Sigmoid colon (tissue), 7 donors: ENCODE data around the gene PCBP3. TPM values are rescaled to one million over a fixed set of nuclear protein-coding genes. Genes with fewer than 3 reads are reported as not detected.

ENCODE experiments used
- DNase-seq: peaks from one replicate; pipeline ENCODE4 v3.0.0-alpha.2; 2019
- H3K27ac ChIP-seq, 4 donors: fragments of 200-600 bp; sonication (generic); one replicate each; pipeline ENCODE4 v1.5.1; 2016 to 2019; ENCODE audit warnings: mild to moderate bottlenecking in 1 of 4
- H3K27me3 ChIP-seq, 3 donors: fragments of 200-600 bp; sonication (generic); one replicate each; pipeline ENCODE4 v1.5.1; 2019; ENCODE audit warnings: mild to moderate bottlenecking in 1 of 3
- H3K36me3 ChIP-seq, 4 donors: fragments of 200-600 bp; sonication (generic); one replicate each; pipeline ENCODE4 v1.5.1; 2016 to 2019
- H3K4me1 ChIP-seq, 4 donors: fragments of 200-600 bp; sonication (generic); one replicate each; pipeline ENCODE4 v1.5.1; 2017 to 2019
- H3K4me3 ChIP-seq, 4 donors: fragments of 200-600 bp; sonication (generic); one replicate each; pipeline ENCODE4 v1.5.1; 2017 to 2019; ENCODE audit warnings: mild to moderate bottlenecking in 2 of 4, moderate library complexity in 1 of 4
- H3K9me3 ChIP-seq, 4 donors: fragments of 200-600 bp in 3 of 4; sonication (generic) in 3 of 4; one replicate each; pipeline versions ENCODE4 v1.5.1 to v1.6.1; 2013 to 2019
- EP300 ChIP-seq, 4 donors: sonication (generic); formaldehyde crosslinking; IDR thresholded peaks; one replicate each; pipeline ENCODE4 v1.6.1; 2017; ENCODE audit warnings: antibody characterized with exemption in 4 of 4
- POLR2A ChIP-seq, 2 donors: fragments of 450-650 bp; IDR thresholded peaks; one replicate each; pipeline ENCODE4 v1.6.1; 2016; ENCODE audit warnings: antibody characterized with exemption in 2 of 2, mild to moderate bottlenecking in 2 of 2, moderate library complexity in 2 of 2
- POLR2AphosphoS5 ChIP-seq, 4 donors: sonication (generic); formaldehyde crosslinking; IDR thresholded peaks; one replicate each; pipeline ENCODE4 v1.6.1; 2017; ENCODE audit warnings: antibody characterized with exemption in 4 of 4
- WGBS, 2 donors: extraction: QIAGEN DNeasy Blood & Tissue Kit; methylation state at CpG; one replicate each; pipeline ENCODE4 v1.1.7; 2013; 5-methylcytosine and 5-hydroxymethylcytosine counted together
- intact Hi-C: fragments of 100-400 bp; cut with DNase I; formaldehyde crosslinking; loops from one replicate; pipeline ENCODE4 v1.15.1; 2023
- polyA plus RNA-seq, 3 donors: library from polyadenylated mRNA; stranded (reverse); fragments of 200-250 nt; gene quantifications; one replicate each; pipeline ENCODE4 v1.2.3, GENCODE V29; 2013
- total RNA-seq, 4 donors: library from RNA; depleted of rRNA; stranded (reverse); fragments of >200 nt; gene quantifications; one replicate each; pipeline ENCODE4 v1.1.0, GENCODE V29; 2016
- TF ChIP-seq, protein P1 (sequence below), 4 experiments: fragments of 450-650 bp in 3 of 4; fragments of 200-600 bp in 1 of 4; IDR thresholded peaks; one replicate each; pipeline ENCODE4 v1.5.1; 2016 to 2019; ENCODE audit warnings: antibody characterized with exemption in 4 of 4, mild to moderate bottlenecking in 3 of 4, moderate library complexity in 2 of 4
- donor health status: healthy with polysubstance abuse.
- donor health status: Bipolar disorder and iron deficiency.
- donor health status: healthy.

The PCBP3 gene
- total and polyA plus RNA-seq, 7 donors = 1.2 to 21.3 (median 8.2) TPM

- Histone ChIP-seq H3K27ac (no peak overlapping the region), H3K4me1 (peaks cover 0 to 14% (median 3%) of the 10 kb centered on the region in 4 donors), H3K36me3 (no peaks in the 10 kb centered on the region), H3K4me3 (no peak overlapping the region), H3K9me3 (no peaks in the 10 kb centered on the region), H3K27me3 (no peaks in the 10 kb centered on the region)
- TF ChIP-seq EP300 (IDR thresholded peaks at IDR 0.05) = no peak
- TF ChIP-seq POLR2AphosphoS5 (IDR thresholded peaks at IDR 0.05) = no peak
- TF ChIP-seq, protein P1, sequence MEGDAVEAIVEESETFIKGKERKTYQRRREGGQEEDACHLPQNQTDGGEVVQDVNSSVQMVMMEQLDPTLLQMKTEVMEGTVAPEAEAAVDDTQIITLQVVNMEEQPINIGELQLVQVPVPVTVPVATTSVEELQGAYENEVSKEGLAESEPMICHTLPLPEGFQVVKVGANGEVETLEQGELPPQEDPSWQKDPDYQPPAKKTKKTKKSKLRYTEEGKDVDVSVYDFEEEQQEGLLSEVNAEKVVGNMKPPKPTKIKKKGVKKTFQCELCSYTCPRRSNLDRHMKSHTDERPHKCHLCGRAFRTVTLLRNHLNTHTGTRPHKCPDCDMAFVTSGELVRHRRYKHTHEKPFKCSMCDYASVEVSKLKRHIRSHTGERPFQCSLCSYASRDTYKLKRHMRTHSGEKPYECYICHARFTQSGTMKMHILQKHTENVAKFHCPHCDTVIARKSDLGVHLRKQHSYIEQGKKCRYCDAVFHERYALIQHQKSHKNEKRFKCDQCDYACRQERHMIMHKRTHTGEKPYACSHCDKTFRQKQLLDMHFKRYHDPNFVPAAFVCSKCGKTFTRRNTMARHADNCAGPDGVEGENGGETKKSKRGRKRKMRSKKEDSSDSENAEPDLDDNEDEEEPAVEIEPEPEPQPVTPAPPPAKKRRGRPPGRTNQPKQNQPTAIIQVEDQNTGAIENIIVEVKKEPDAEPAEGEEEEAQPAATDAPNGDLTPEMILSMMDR (IDR thresholded peaks at IDR 0.05) = no peak
- TF ChIP-seq POLR2A (IDR thresholded peaks at IDR 0.05) = no peak
- intact Hi-C loops = no loop called here
- whole genome bisulfite sequencing, 2 donors = 83 to 93% methylated on average over 19 of the region's 19 CpGs
- DNase-seq = no peak
Measured at GRCh38 chr21:45906196-45906805, 262.8 kb downstream of the PCBP3 start.

DNA sequence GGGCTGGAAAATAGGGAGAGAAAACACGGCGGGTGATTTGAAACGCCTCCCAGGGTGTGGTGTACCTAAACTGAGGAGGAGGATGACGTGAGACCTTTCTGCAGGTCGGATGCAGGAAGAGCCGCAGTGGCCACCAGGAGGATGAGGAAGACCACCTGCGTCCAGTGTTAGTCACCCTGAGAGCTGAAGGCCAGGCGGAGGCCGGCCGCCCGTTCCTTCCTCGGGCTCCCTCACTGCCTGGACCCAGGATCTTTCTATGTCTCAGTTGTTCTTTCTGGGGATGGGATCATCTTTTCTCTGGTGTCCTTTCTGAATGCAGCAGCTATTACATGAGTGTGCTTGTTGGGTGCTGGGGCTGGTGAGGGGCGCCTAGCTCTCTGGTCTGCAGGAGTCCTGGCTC, 263.3 kb downstream of the PCBP3 start:
- intact Hi-C loops = no loop called here
- H3K27ac ChIP-seq = no peak overlapping the region
- H3K36me3 ChIP-seq = no peaks in the 10 kb centered on the region
- H3K27me3 ChIP-seq = no peaks in the 10 kb centered on the region
- H3K9me3 ChIP-seq = no peaks in the 10 kb centered on the region
- H3K4me3 ChIP-seq = no peak overlapping the region
- H3K4me1 ChIP-seq = peaks cover 0 to 14% (median 3%) of the 10 kb centered on the region in 4 donors
- no peak for TF ChIP-seq POLR2A (IDR thresholded peaks at IDR 0.05)
- no peak for DNase-seq
- WGBS, 2 donors = 93% methylated on average over 13 of the region's 13 CpGs

DNA sequence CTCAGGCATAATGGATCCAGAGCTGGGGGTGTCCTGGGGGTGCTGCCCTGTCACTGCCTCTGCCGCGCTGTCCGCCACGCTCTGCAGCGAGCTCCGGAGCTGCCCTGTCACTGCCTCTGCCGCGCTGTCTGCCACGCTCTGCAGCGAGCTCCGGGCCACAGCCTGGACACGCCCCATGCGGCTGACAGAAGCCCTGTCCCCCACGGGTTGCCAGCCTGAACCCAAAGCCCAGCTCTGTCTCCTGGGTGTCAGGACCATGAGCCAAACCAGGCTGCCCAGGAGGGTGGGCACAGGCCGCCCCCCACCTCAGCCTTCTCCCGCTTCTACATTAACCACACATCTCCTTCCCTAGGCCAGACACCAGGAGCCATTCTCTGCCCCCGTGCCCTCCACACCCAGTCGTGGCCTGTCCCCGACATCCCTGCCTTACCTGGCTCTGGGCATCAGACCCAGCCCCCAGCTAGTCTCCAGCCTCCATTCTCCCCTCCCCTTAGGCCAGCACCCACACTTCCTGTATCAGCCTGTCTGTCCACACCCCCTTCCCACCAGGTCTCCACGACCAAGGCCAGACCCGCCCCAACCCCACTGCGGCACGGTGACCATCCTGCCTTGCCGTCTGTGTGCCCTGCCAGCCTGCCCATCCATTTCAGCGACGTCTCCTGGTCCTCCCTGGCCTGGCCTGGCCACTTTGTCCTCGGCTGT, 265.2 kb downstream of the PCBP3 start:
- Histone ChIP-seq H3K4me1 (peaks cover 0 to 14% (median 3%) of the 10 kb centered on the region in 4 donors), H3K27me3 (no peaks in the 10 kb centered on the region)
- intact Hi-C loops = no loop called here

DNA sequence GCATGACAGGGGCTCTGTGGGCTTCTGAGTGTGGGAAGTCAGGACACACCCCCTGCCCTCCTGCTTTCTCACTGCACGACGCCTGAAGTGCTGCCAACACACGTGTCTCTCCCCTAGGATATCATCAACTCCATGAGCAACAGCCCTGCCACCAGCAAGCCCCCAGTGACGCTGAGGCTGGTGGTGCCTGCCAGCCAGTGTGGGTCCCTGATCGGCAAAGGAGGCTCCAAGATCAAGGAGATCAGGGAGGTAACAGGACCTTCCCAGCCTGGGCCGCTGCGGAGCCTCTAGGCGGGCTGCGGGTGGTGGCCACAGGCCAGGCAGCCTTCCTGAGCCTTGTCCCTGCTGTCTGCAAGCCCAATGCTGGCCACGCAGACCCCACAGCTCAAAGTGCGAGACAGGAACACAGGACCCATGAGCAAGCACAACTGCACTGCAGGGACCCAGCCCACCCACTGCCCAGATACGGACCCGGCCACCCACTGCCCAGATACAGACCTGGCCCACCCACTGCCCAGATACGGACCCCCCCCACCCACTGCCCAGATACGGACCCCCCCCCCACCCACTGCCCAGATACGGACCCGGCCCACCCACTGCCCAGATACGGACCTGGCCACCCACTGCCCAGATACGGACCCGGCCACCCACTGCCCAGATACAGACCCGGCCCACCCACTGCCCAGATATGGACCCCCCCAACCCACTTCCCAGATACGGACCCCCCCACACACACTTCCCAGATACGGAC, 265.9 kb downstream of the PCBP3 start:
- peaks cover 0 to 14% (median 3%) of the 10 kb centered on the region in 4 donors for H3K4me1 ChIP-seq
- H3K27me3 ChIP-seq = no peaks in the 10 kb centered on the region
- intact Hi-C loops = no loop called here

More for the DNA sequence above, 265.2 kb downstream of the PCBP3 start:
- Histone ChIP-seq H3K36me3 (no peaks in the 10 kb centered on the region), H3K4me3 (no peak overlapping the region), H3K27ac (no peak overlapping the region), H3K9me3 (no peaks in the 10 kb centered on the region)
- TF ChIP-seq EP300 (IDR thresholded peaks at IDR 0.05) = no peak
- TF ChIP-seq, protein P1 (IDR thresholded peaks at IDR 0.05) = no peak
- DNase-seq = no peak
- WGBS, 2 donors = 86 to 88% methylated on average over 27 of the region's 27 CpGs

More for the DNA sequence above, 265.9 kb downstream of the PCBP3 start:
- no peak for DNase-seq
- H3K27ac ChIP-seq = no peak overlapping the region
- H3K36me3 ChIP-seq = no peaks in the 10 kb centered on the region
- TF ChIP-seq, protein P1 (IDR thresholded peaks at IDR 0.05) = no peak
- no peak for TF ChIP-seq EP300 (IDR thresholded peaks at IDR 0.05)
- no peak for TF ChIP-seq POLR2A (IDR thresholded peaks at IDR 0.05)
- no peak for TF ChIP-seq POLR2AphosphoS5 (IDR thresholded peaks at IDR 0.05)
- H3K4me3 ChIP-seq = no peak overlapping the region
- no peaks in the 10 kb centered on the region for H3K9me3 ChIP-seq
- 84 to 88% methylated on average over 23 of the region's 23 CpGs for WGBS, 2 donors
